HCT116 (cell line): ENCODE measurements around the gene TGFBI. TPM values are rescaled to one million over a fixed set of nuclear protein-coding genes. Genes with fewer than 3 reads are reported as not detected.

ENCODE experiments used
- ATAC-seq: fragments of 200-7000 bp; cut with Tn5 transposase; 2 replicates; pipeline ENCODE4 v1.9.1; 2020; ENCODE audit warnings: mild to moderate bottlenecking, moderate library complexity
- BruUV-seq: library from RNA; stranded (reverse); fragments of 400-500 nt; replicated peaks from 2 replicates; lab custom pipeline; 2021; lab: Mats Ljungman, UMichigan
- CTCF ChIA-PET: fragments of 300-600 bp; sonication (Branson Sonifier 250); formaldehyde crosslinking; loops from one replicate; lab custom pipeline; 2021; ENCODE audit warnings: antibody characterized with exemption; lab: Charles Lee
- POLR2A ChIA-PET: fragments of 300-600, 350-600 bp; sonication (Branson Sonifier 250); formaldehyde crosslinking; loops from one replicate; lab custom pipeline; 2021; ENCODE audit warnings: antibody characterized with exemption; lab: Charles Lee
- RAD21 ChIA-PET, 2 experiments: fragments of 300-600 bp; sonication (Branson Sonifier 250); formaldehyde crosslinking; loops; one replicate each; lab custom pipeline; 2023; ENCODE audit warnings: low total read pairs in 2 of 2; ENCODE audit not compliant: uncharacterized antibody in 2 of 2, unreplicated experiment in 2 of 2, low non-redundant PET in 1 of 2; lab: Charles Lee
- DNase-seq: peaks from one replicate; pipeline ENCODE4 v3.0.0-alpha.2; 2010; ENCODE audit warnings: low read depth, low spot score
- H2AFZ ChIP-seq: fragments of 200-600 bp; shearing (Covaris generic), sonication (generic); 2 replicates; pipeline ENCODE4 v1.6.1; 2017; ENCODE audit warnings: low read depth, mixed run types, mixed read lengths, antibody characterized with exemption, low read length; ENCODE audit not compliant: poor library complexity, severe bottlenecking
- H3K27ac ChIP-seq: 2 replicates; pipeline ENCODE4 v1.5.1; 2012; ENCODE audit warnings: low read depth, low read length
- H3K27me3 ChIP-seq: fragments of 200-600 bp; sonication (generic); 2 replicates; pipeline ENCODE4 v1.6.1; 2016; ENCODE audit warnings: mixed run types, low read length, mixed read lengths; ENCODE audit not compliant: insufficient read depth
- H3K36me3 ChIP-seq, 2 experiments: fragments of 200-500 bp in 1 of 2; fragments of 200-600 bp in 1 of 2; sonication (Bioruptor generic) in 1 of 2; sonication (generic) in 1 of 2; 2 replicates each; pipeline versions ENCODE4 v1.5.1 to v1.6.1; 2014 to 2016; ENCODE audit warnings: low read length in 2 of 2, inconsistent platforms in 1 of 2, mixed read lengths in 1 of 2, mixed run types in 1 of 2; ENCODE audit not compliant: insufficient read depth in 2 of 2, control insufficient read depth in 1 of 2
- H3K4me1 ChIP-seq, 2 experiments: fragments of 200-600 bp in 1 of 2; sonication (generic) in 1 of 2; 2 replicates each; pipeline versions ENCODE4 v1.5.1 to v1.6.1; 2012 to 2017; ENCODE audit warnings: low read length in 2 of 2, inconsistent platforms in 1 of 2, mild to moderate bottlenecking in 1 of 2, mixed read lengths in 1 of 2, mixed run types in 1 of 2, moderate library complexity in 1 of 2; ENCODE audit not compliant: insufficient read depth in 2 of 2, control insufficient read depth in 1 of 2
- H3K4me2 ChIP-seq: fragments of 200-600 bp; sonication (generic); 2 replicates; pipeline ENCODE4 v1.6.1; 2017; ENCODE audit warnings: mixed run types, low read length, mixed read lengths
- H3K4me3 ChIP-seq, 2 experiments: fragments of 200-600 bp in 1 of 2; sonication (generic) in 1 of 2; replicated peaks in 1 of 2; 2 replicates each; pipeline ENCODE4 v1.5.1; 2011 to 2016; ENCODE audit warnings: low read length in 2 of 2, control low read depth in 1 of 2, low read depth in 1 of 2, mild to moderate bottlenecking in 1 of 2, mixed read lengths in 1 of 2, mixed run types in 1 of 2
- H3K79me2 ChIP-seq: fragments of 200-600 bp; sonication (generic); 2 replicates; pipeline ENCODE4 v1.6.1; 2017; ENCODE audit warnings: mild to moderate bottlenecking, mixed run types, low read length, moderate library complexity, mixed read lengths; ENCODE audit not compliant: insufficient read depth
- H3K9ac ChIP-seq: fragments of 200-600 bp; sonication (generic); 2 replicates; pipeline ENCODE4 v1.6.1; 2016; ENCODE audit warnings: low read length, mixed read lengths
- H3K9me2 ChIP-seq: fragments of 200-600 bp; sonication (generic), shearing (Covaris generic); 2 replicates; pipeline ENCODE4 v1.6.1; 2017; ENCODE audit warnings: mixed run types, mild to moderate bottlenecking, moderate library complexity; ENCODE audit not compliant: insufficient read depth
- H3K9me3 ChIP-seq, 2 experiments: fragments of 200-500 bp in 1 of 2; fragments of 200-600 bp in 1 of 2; sonication (Bioruptor generic) in 1 of 2; sonication (generic) in 1 of 2; 2 replicates each; pipeline ENCODE4 v1.6.1; 2014 to 2017; ENCODE audit warnings: low read length in 2 of 2, mixed read lengths in 2 of 2, inconsistent platforms in 1 of 2, low read depth in 1 of 2, mild to moderate bottlenecking in 1 of 2, mixed run types in 1 of 2, moderate library complexity in 1 of 2; ENCODE audit not compliant: control insufficient read depth in 1 of 2, insufficient read depth in 1 of 2
- H4K20me1 ChIP-seq: fragments of 200-600 bp; sonication (generic), shearing (Covaris generic); 2 replicates; pipeline ENCODE4 v1.6.1; 2017; ENCODE audit warnings: mixed run types, mild to moderate bottlenecking, moderate library complexity; ENCODE audit not compliant: insufficient read depth
- CBX3 ChIP-seq: IDR thresholded peaks from 2 replicates; pipeline ENCODE4 v1.6.1; 2012; ENCODE audit warnings: low read depth
- CEBPB ChIP-seq: IDR thresholded peaks from 2 replicates; pipeline ENCODE4 v1.6.1; 2012; ENCODE audit warnings: low read depth
- EGR1 ChIP-seq: IDR thresholded peaks from 2 replicates; pipeline ENCODE4 v1.6.1; 2012; ENCODE audit warnings: low read depth
- EZH2 ChIP-seq: fragments of 200-600 bp; sonication (generic); IDR thresholded peaks from 2 replicates; pipeline ENCODE4 v1.6.1; 2017; ENCODE audit warnings: antibody characterized with exemption, mixed run types
- EZH2phosphoT487 ChIP-seq: fragments of 200-600 bp; IDR thresholded peaks from 2 replicates; pipeline ENCODE4 v1.6.1; 2018; ENCODE audit warnings: antibody characterized with exemption, borderline replicate concordance
- FOSL1 ChIP-seq: IDR thresholded peaks from 2 replicates; pipeline ENCODE4 v1.6.1; 2012; ENCODE audit warnings: low read depth
- JUND ChIP-seq: IDR thresholded peaks from 2 replicates; pipeline ENCODE4 v1.6.1; 2012
- RAD21 ChIP-seq: IDR thresholded peaks from 2 replicates; pipeline ENCODE4 v1.6.1; 2012; ENCODE audit warnings: low read depth, mild to moderate bottlenecking
- SIN3A ChIP-seq: IDR thresholded peaks from 2 replicates; pipeline ENCODE4 v1.6.1; 2012; ENCODE audit warnings: low read depth
- SP1 ChIP-seq: IDR thresholded peaks from 2 replicates; pipeline ENCODE4 v1.6.1; 2012; ENCODE audit warnings: low read depth
- SRF ChIP-seq: IDR thresholded peaks from 2 replicates; pipeline ENCODE4 v1.6.1; 2012; ENCODE audit warnings: low read depth
- TCF7L2 ChIP-seq: IDR thresholded peaks from 2 replicates; pipeline ENCODE4 v1.7.0; 2011; ENCODE audit warnings: borderline replicate concordance, inconsistent platforms; ENCODE audit not compliant: insufficient read depth, insufficient read length; ENCODE audit errors: extremely low read depth
- YY1 ChIP-seq: IDR thresholded peaks from 2 replicates; pipeline ENCODE4 v1.6.1; 2011; ENCODE audit warnings: low read length, low read depth, moderate library complexity, mild to moderate bottlenecking; ENCODE audit not compliant: insufficient replicate concordance; ENCODE audit errors: extremely low read depth
- ZNF274 ChIP-seq: fragments of 200-500 bp; sonication (Bioruptor generic); IDR thresholded peaks from 2 replicates; pipeline ENCODE4 v1.6.1; 2014; ENCODE audit warnings: mild to moderate bottlenecking, low read depth, low read length, inconsistent platforms
- intact Hi-C: fragments of 100-400 bp; cut with micrococcal nuclease; formaldehyde crosslinking; loops from 2 replicates; pipeline ENCODE4 v1.10.0; 2022
- total RNA-seq: library from RNA; stranded (reverse); gene quantifications from one replicate; pipeline ENCODE4 v1.2.1, GENCODE V29; 2021; ENCODE audit not compliant: unreplicated experiment
- TF ChIP-seq, protein P1 (sequence below): IDR thresholded peaks from 2 replicates; pipeline ENCODE4 v1.6.1; 2011; ENCODE audit warnings: mild to moderate bottlenecking, low read length, moderate library complexity; ENCODE audit not compliant: insufficient replicate concordance; ENCODE audit errors: extremely low read depth
- TF ChIP-seq, protein P2 (sequence below): IDR thresholded peaks from 2 replicates; pipeline ENCODE4 v1.6.1; 2012
- TF ChIP-seq, protein P3 (sequence below): IDR thresholded peaks from 2 replicates; pipeline ENCODE4 v1.6.1; 2012
- TF ChIP-seq, protein P4 (sequence below), 3 experiments: fragments of 200-600 bp in 1 of 3; sonication (generic) in 1 of 3; IDR thresholded peaks in 2 of 3; conservative IDR thresholded peaks in 1 of 3; 2 replicates each; pipeline ENCODE4 v1.5.1; 2012 to 2017; ENCODE audit warnings: low read depth in 2 of 3, low read length in 2 of 3, antibody characterized with exemption in 1 of 3, borderline replicate concordance in 1 of 3, control low read depth in 1 of 3, mild to moderate bottlenecking in 1 of 3, mixed read lengths in 1 of 3, mixed run types in 1 of 3, moderate library complexity in 1 of 3; ENCODE audit not compliant: insufficient read depth in 1 of 3
- TF ChIP-seq, protein P5 (sequence below): IDR thresholded peaks from 2 replicates; pipeline ENCODE4 v1.6.1; 2012; ENCODE audit warnings: low read depth

Gene TGFBI
- total RNA-seq, 1 experiment from 2014 or later = 0.64 TPM

DNA sequence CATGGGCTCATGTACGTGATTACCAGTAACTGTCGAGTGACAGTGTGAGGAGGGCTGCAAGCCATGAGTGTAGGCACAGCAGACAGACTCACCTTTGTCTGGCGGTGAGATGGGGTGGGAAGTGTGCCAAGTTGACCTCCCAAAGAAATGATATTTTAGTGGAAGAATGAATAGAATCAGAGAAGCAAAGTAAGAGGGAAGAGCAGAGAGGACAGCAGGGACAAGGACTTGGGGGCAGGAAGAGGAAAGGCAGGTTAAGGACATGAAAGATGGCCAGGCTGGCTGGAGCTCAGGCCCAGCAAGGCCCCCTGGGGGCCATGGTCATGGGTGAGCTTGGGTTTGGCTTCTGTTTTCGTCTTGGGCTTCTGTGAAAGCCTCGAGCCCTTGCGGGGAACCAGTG lies 20.2 kb downstream of the TGFBI start:
- H3K9me3 ChIP-seq = no peaks in the 10 kb centered on the region

More for the DNA sequence above, 20.2 kb downstream of the TGFBI start:
- H3K27me3 ChIP-seq = peaks cover 2% of the 10 kb centered on the region; the same call in 1 of the 2 replicates
- no peak overlapping the region for H3K9ac ChIP-seq
- intact Hi-C loops = no loop called here
- no peaks in the 10 kb centered on the region for H3K79me2 ChIP-seq
- no peak for ATAC-seq
- no TSS peak for BruUV-seq
- no peak overlapping the region for H3K27ac ChIP-seq
- H4K20me1 ChIP-seq = no peaks in the 10 kb centered on the region
- no peaks in the 10 kb centered on the region for H3K9me2 ChIP-seq
- no peak overlapping the region for H3K4me3 ChIP-seq
- no peak for DNase-seq
- POLR2A ChIA-PET = no interaction called here
- no peak overlapping the region for H3K4me2 ChIP-seq
- peaks cover 10 to 21% of the 10 kb centered on the region in 2 experiments for H3K4me1 ChIP-seq
- TF ChIP-seq EZH2phosphoT487 (no peak), JUND (no peak), YY1 (no peak), RAD21 (no peak), CEBPB (no peak), ZNF274 (no peak), SRF (no peak), EGR1 (no peak), EZH2 (no peak), TCF7L2 (no peak), SP1 (no peak), CBX3 (no peak), SIN3A (no peak), FOSL1 (no peak)
- TF ChIP-seq, protein P1, sequence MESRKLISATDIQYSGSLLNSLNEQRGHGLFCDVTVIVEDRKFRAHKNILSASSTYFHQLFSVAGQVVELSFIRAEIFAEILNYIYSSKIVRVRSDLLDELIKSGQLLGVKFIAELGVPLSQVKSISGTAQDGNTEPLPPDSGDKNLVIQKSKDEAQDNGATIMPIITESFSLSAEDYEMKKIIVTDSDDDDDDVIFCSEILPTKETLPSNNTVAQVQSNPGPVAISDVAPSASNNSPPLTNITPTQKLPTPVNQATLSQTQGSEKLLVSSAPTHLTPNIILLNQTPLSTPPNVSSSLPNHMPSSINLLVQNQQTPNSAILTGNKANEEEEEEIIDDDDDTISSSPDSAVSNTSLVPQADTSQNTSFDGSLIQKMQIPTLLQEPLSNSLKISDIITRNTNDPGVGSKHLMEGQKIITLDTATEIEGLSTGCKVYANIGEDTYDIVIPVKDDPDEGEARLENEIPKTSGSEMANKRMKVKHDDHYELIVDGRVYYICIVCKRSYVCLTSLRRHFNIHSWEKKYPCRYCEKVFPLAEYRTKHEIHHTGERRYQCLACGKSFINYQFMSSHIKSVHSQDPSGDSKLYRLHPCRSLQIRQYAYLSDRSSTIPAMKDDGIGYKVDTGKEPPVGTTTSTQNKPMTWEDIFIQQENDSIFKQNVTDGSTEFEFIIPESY = no peak
- TF ChIP-seq, protein P2, sequence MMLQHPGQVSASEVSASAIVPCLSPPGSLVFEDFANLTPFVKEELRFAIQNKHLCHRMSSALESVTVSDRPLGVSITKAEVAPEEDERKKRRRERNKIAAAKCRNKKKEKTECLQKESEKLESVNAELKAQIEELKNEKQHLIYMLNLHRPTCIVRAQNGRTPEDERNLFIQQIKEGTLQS = no peak
- TF ChIP-seq, protein P3, sequence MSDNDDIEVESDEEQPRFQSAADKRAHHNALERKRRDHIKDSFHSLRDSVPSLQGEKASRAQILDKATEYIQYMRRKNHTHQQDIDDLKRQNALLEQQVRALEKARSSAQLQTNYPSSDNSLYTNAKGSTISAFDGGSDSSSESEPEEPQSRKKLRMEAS = no peak
- TF ChIP-seq, protein P4, sequence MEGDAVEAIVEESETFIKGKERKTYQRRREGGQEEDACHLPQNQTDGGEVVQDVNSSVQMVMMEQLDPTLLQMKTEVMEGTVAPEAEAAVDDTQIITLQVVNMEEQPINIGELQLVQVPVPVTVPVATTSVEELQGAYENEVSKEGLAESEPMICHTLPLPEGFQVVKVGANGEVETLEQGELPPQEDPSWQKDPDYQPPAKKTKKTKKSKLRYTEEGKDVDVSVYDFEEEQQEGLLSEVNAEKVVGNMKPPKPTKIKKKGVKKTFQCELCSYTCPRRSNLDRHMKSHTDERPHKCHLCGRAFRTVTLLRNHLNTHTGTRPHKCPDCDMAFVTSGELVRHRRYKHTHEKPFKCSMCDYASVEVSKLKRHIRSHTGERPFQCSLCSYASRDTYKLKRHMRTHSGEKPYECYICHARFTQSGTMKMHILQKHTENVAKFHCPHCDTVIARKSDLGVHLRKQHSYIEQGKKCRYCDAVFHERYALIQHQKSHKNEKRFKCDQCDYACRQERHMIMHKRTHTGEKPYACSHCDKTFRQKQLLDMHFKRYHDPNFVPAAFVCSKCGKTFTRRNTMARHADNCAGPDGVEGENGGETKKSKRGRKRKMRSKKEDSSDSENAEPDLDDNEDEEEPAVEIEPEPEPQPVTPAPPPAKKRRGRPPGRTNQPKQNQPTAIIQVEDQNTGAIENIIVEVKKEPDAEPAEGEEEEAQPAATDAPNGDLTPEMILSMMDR (IDR thresholded peaks at IDR 0.05 in 2 of 3, conservative IDR thresholded peaks at IDR 0.05 in 1 of 3; ENCODE audit: borderline replicate concordance in 1 of 3, insufficient read depth in 1 of 3, low read depth in 2 of 3, low read length in 2 of 3) = no peak
- TF ChIP-seq, protein P5, sequence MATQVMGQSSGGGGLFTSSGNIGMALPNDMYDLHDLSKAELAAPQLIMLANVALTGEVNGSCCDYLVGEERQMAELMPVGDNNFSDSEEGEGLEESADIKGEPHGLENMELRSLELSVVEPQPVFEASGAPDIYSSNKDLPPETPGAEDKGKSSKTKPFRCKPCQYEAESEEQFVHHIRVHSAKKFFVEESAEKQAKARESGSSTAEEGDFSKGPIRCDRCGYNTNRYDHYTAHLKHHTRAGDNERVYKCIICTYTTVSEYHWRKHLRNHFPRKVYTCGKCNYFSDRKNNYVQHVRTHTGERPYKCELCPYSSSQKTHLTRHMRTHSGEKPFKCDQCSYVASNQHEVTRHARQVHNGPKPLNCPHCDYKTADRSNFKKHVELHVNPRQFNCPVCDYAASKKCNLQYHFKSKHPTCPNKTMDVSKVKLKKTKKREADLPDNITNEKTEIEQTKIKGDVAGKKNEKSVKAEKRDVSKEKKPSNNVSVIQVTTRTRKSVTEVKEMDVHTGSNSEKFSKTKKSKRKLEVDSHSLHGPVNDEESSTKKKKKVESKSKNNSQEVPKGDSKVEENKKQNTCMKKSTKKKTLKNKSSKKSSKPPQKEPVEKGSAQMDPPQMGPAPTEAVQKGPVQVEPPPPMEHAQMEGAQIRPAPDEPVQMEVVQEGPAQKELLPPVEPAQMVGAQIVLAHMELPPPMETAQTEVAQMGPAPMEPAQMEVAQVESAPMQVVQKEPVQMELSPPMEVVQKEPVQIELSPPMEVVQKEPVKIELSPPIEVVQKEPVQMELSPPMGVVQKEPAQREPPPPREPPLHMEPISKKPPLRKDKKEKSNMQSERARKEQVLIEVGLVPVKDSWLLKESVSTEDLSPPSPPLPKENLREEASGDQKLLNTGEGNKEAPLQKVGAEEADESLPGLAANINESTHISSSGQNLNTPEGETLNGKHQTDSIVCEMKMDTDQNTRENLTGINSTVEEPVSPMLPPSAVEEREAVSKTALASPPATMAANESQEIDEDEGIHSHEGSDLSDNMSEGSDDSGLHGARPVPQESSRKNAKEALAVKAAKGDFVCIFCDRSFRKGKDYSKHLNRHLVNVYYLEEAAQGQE = no peak
- RAD21 ChIA-PET = no interaction called here
- no peak overlapping the region for H2AFZ ChIP-seq
- CTCF ChIA-PET = no interaction called here
- no peaks in the 10 kb centered on the region for H3K36me3 ChIP-seq
